Measurements from ENCODE around the gene BMP15. TPM values are rescaled to one million over a fixed set of nuclear protein-coding genes. Genes with fewer than 3 reads are reported as not detected.
A peak's percentile ranks its signal among the peaks of the same experiment; 100 is the strongest.

The BMP15 gene
- total and polyA plus RNA-seq, 11 donors = not detected

- Histone ChIP-seq H3K4me1 (no peaks in the 10 kb centered on the region), H3K36me3 (no peaks in the 10 kb centered on the region), H3K4me3 (no peak overlapping the region), H3K9me3 (no peaks in the 10 kb centered on the region), H3K27me3 (peaks cover 0 to 17% (median 0%) of the 10 kb centered on the region in 9 donors), H3K27ac (no peak overlapping the region)
- 25 to 67% (median 47%) methylated on average over 3 of the region's 3 CpGs for WGBS, 4 donors
- ATAC-seq = no peak
- no peak for TF ChIP-seq CTCF (IDR thresholded peaks at IDR 0.05)
- TF ChIP-seq POLR2A (IDR thresholded peaks at IDR 0.05) = no peak
- no peak for DNase-seq
- intact Hi-C loops (cut with DNase I) = loop anchor here in 1 of 10 donors (10.0 kb wide), 1 partner anchor 60 kb away; the partner anchor contains the start of gene SHROOM4
Observed at GRCh38 chrX:50874876-50875275, 35.7 kb upstream of the BMP15 start.

- no peaks in the 10 kb centered on the region for H3K9me3 ChIP-seq
- WGBS, 4 donors = 61 to 66% (median 65%) methylated on average over 4 of the region's 4 CpGs
- TF ChIP-seq CTCF (IDR thresholded peaks at IDR 0.05) (no peak), POLR2A (IDR thresholded peaks at IDR 0.05) (no peak)
- no peak for ATAC-seq
- no peak overlapping the region for H3K27ac ChIP-seq
- H3K4me1 ChIP-seq = no peaks in the 10 kb centered on the region
- H3K27me3 ChIP-seq = peaks cover 0 to 14% (median 0%) of the 10 kb centered on the region in 9 donors
- DNase-seq = no peak
- H3K36me3 ChIP-seq = no peaks in the 10 kb centered on the region
- intact Hi-C loops (cut with DNase I) = loop anchor here in 1 of 10 donors (10.0 kb wide), 1 partner anchor 62 kb away; the partner anchor contains the start of gene SHROOM4
- H3K4me3 ChIP-seq = no peak overlapping the region
Observed at GRCh38 chrX:50876551-50876950, 34.0 kb upstream of the BMP15 start.

GRCh38 chrX:50877310-50877709 is 33.2 kb upstream of the BMP15 start:
- 76 to 87% (median 83%) methylated on average over 6 of the region's 6 CpGs for whole genome bisulfite sequencing, 4 donors
- Histone ChIP-seq H3K36me3 (no peaks in the 10 kb centered on the region), H3K27me3 (peaks cover 0 to 14% (median 0%) of the 10 kb centered on the region in 9 donors), H3K9me3 (no peaks in the 10 kb centered on the region), H3K4me1 (no peaks in the 10 kb centered on the region), H3K27ac (no peak overlapping the region), H3K4me3 (no peak overlapping the region)
- TF ChIP-seq CTCF (IDR thresholded peaks at IDR 0.05) (no peak), POLR2A (IDR thresholded peaks at IDR 0.05) (no peak)
- peak in 1 of 5 donors; percentile 27 for DNase-seq
- peak in 2 of 4 donors; percentile 18 to 77 for ATAC-seq
- intact Hi-C loops (cut with DNase I) = loop anchor here in 1 of 10 donors (10.0 kb wide), 1 partner anchor 63 kb away; the partner anchor contains the start of gene SHROOM4

GRCh38 chrX:50881028-50881427 is 29.5 kb upstream of the BMP15 start:
- intact Hi-C loops (cut with DNase I) = no loop called here
- no peak for ATAC-seq
- TF ChIP-seq CTCF (IDR thresholded peaks at IDR 0.05) (no peak), POLR2A (IDR thresholded peaks at IDR 0.05) (no peak)

More at GRCh38 chrX:50881028-50881427, 29.5 kb upstream of the BMP15 start:
- Histone ChIP-seq H3K9me3 (no peaks in the 10 kb centered on the region), H3K27ac (no peak overlapping the region), H3K4me3 (no peak overlapping the region), H3K36me3 (no peaks in the 10 kb centered on the region), H3K27me3 (peaks cover 0 to 4% (median 0%) of the 10 kb centered on the region in 9 donors), H3K4me1 (no peaks in the 10 kb centered on the region)
- no peak for DNase-seq
